ENCODE data around the gene CHCHD6.

Gene CHCHD6

GRCh38 chr3:126834596-126835471, 130.8 kb downstream of the CHCHD6 start:
- no peak for DNase-seq

- no peak for DNase-seq
These were observed 131.6 kb downstream of the CHCHD6 start for GRCh38 chr3:126835472-126836219.

- no peak for DNase-seq
These were observed 132.3 kb downstream of the CHCHD6 start for GRCh38 chr3:126836220-126836860.

- DNase-seq: no peak
These were observed 133.7 kb downstream of the CHCHD6 start for GRCh38 chr3:126837773-126838172.

DNA sequence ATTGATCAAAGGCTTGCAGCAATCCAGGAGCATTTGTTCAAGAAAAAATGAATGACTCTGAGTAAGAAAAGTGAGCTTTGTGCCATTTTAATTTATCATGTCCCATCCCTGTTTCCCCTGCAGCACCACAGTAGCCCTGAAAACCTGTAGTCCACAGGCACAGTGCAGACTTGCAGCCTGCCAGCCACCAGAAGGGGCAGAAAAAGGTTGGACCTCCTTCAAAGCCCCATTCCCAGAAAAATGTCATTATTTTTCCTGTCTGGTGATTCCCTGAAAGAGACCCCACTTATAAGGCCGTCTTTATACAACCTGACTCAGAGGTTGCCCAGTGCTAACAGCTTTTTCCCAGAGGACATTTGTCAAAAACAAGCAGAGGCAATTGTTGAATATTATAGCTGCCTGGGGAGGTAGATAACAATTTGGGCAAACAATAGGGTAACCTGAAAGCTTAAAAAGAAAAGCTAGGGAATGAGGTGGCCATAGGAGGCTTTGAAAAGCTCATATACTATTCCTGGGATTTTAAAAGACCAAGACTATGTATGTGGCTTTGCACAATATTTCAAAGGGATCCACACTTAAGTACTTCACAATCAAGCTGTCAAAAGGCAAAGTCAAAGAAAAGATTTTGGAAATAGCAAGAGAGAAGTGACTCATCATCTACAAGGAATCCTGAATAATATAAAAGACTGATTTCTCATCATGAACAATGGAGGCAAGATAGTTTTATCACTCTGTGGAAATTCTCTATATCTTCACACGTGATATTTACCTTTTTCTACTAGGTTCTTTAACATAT, 142.1 kb downstream of the CHCHD6 start:
- no peak for DNase-seq

DNA sequence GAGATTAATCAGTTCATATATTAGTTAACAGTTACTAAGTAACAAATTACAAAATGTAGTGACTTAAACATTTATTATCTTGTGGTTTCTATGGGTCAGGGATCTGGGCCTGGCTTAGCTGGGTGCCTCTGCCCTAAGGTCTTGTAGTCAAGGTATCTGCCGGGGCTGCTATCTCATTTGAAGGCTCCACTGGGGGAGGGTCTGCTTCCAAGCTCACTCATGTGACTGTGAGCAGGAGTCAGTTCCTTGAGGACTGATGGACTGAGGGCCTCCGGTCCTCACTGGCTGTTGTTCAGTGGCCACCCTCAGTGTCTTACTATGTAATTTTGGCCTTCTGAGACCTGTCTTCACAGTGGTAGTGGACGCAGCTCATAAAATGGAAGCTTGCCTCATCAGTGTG, 143.0 kb downstream of the CHCHD6 start:
- no peak for DNase-seq

DNA sequence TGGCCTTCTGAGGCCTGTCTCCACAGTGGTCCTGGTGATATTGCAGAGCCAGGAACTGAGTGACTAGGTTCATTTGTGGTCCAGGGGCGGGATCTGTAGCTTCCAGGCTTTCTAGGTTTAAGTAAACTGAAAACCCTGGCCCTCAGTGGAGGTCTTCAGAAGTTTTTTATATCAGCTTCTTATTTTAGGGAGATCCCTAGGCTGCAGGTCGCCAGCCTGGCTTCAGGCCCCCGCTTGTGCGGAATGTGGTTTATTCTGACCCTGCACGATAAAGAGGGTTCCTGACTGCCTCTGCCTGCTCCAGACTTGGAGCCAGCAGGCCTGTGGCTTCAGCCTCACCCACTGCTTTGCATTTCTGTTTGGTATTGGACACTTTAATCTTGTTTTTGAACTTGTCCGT, 145.0 kb downstream of the CHCHD6 start:
- DNase-seq: no peak

DNA sequence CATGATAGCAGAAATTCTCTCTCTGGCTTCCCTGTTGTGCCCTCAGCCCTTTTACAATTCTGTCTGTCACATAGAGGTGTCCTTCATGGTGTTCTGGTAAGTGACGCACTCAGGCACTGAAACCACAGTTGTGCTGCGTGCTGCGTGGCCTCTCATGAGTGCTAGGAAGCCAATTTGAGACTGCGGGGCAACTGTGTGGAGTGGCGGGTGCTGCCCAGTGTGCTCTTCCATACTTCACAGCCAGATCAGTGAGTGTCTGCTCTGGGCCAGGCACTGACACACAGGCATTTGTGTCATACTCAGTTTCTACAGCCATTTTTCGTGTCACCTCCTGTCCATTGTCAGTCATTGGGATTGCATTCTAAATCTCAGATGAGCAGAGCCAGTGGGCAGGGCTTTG, 145.7 kb downstream of the CHCHD6 start:
- no peak for DNase-seq

DNA sequence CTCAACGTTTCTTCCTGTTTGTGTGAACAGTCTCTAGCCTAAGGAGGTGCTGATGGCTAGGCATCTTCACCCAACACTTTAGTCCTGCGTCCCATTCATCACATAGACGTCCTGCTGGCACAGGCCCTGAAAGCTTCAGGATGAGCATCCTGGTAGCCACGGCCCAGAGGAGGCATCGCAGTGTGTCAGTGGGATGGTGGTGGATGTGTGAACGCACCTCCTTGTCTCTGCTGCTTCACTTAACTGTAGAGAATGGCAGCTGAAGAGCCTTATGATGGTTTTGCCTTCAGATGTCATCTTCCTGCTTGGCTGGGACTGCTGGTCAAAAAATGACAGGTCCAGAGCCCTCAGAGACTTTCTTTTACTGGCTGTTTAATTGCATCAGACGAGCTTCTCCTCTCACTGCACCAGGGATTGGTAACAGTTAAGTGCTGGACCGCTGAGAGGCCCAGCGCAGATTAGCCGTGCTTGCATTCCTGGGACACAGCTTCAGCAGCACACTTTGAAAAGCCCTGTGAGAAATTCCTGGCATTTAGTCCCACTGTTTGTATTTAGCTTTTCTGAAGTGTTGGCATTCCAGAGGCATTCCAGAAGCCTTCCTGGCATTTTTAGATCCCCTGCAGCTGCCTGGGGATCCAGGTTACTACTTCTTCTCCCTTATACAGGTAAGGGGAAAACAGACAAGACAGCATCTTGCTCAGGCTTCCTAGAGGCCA, 146.5 kb downstream of the CHCHD6 start:
- DNase-seq: no peak

DNA sequence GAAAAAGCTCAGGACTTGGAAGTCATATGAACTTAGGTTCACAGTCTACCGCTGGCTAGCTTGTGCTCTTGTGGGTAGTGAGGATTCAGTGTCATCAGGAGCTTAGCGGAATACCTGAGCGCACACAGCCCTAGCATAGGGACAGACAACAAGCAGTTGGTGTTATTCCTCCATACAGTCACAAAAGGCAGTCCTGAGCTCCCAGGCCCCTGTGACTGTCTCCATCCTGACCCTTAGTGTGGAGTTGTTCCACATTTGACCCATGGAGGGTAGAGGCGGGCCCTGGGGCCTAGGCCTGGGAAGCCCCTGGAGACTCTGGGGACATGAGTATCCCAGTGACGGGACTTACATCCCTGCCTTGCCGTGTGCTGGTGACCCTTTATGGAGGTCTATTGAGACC, 147.3 kb downstream of the CHCHD6 start:
- no peak for DNase-seq

DNA sequence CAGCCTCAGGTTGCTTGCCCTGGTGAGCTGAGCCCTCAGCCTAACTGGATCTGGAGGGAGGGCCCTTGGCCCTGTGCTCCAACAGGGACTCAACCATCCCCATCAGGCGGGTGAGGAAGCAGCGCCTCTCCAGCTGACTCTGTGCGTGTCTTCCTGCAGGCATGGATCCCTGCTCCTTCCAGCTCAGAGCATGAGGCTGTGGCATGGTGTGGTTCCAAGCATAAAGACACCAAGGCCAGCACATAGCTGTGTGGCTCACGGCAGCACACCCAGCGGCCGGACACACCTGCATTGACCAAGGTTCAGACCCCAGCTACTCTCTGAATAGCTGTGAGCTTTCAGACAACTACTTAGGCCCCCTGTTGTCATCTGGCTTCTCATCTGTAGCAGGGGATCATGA, 147.9 kb downstream of the CHCHD6 start:
- DNase-seq: no peak

DNA sequence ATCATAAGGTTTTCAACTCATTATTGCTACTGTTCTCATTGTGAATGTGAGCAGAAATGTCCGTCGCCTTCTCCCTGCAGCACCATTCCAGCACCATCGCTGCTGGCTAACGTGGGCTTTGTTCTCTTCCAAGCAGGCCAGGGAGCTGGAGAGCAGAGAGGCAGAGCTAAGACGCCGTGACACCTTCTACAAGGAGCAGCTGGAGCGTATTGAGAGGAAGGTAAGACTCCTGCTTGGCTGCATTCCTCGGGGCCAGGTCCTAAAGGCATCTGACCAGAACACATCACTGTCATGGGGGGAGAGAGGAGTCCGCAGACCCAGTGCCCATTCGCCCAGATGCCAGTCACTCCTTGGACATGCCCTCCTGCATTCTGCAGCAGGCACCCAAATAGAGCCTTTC, 148.5 kb downstream of the CHCHD6 start:
- DNase-seq: no peak

- no peak for DNase-seq
These were observed 150.6 kb downstream of the CHCHD6 start for GRCh38 chr3:126854666-126855065.

GRCh38 chr3:126855374-126855773, 151.3 kb downstream of the CHCHD6 start:
- no peak for DNase-seq

DNA sequence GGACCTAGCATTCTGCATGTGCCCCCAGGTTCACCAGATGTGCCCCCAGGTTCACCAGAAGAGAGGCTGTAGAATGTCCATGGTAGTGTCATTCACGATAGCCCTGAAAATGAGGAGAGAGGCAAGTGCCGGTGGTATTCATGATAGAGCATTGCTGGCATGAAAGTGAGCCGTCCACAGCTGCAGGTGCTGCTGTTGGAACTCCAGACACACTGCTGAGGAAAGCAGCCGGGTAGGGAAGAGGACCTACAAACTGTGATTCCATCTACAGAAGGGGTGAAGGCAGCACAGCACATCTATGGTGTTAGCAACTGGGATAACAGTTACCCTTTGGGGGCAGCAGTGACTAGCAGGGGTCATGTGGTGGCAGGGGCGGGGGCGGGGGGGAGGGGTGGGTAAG, 153.9 kb downstream of the CHCHD6 start:
- DNase-seq: no peak

DNA sequence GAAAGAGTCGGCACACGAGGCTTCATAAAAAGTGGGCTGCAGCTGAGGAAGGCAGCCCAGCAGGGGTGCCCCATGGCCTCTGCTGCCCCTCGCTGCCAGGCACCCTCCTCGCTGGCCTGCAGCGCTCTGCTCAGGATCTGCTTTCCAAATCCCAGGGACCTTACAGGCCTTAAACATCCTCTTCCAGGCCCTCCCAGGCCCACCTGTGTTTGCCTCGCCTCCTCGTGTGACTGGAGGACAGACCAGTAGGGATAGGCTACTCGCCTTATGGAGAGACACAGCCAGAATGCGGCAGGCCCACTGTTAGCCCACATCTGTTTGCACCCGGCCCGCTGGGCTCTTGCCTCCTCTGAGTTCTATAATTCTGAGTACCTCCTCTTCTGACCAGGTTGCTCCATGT, 154.4 kb downstream of the CHCHD6 start:
- DNase-seq: no peak

- DNase-seq: no peak
These were observed 154.8 kb downstream of the CHCHD6 start for GRCh38 chr3:126858887-126859286.

GRCh38 chr3:126859415-126860246, 155.6 kb downstream of the CHCHD6 start:
- DNase-seq: no peak

DNA sequence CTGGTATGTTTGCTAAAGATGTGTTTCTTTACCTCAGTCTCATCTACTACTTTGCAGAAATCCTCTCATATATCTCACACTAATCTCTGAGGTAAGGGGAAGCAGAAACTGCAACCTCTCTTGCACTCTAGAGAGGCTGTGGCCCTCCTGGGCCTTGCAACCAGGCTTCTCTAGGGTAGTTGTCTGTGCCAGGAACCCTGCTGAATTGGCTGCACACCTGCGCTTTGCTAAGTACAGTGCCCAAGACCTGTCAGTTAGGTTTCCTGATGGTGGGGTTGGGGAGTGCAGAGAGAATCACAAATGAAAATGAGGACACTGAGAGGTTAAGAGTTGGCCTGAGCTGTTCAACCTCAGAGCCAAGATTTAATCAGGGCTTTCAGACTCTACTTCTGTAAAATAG, 161.7 kb downstream of the CHCHD6 start:
- no peak for DNase-seq

- no peak for DNase-seq
These were observed 162.2 kb downstream of the CHCHD6 start for GRCh38 chr3:126866175-126866759.
